ENCODE data around the gene ARL13B. TPM values are rescaled to one million over a fixed set of nuclear protein-coding genes. Genes with fewer than 3 reads are reported as not detected.
A peak's percentile ranks its signal among the peaks of the same experiment; 100 is the strongest.
"Not testable (repeated sequence)": the region's sequence is repeated elsewhere in the genome, so short reads cannot be mapped to it uniquely, and the experiment has no call there.

Gene ARL13B
- polyA plus RNA-seq (2011; rRNA removed) (4.4 and 6.3 TPM in 2 replicates), polyA minus RNA-seq (2011; rRNA and poly(A)+ RNA removed) (2.7 and 2.9 TPM in 2 replicates)

DNA sequence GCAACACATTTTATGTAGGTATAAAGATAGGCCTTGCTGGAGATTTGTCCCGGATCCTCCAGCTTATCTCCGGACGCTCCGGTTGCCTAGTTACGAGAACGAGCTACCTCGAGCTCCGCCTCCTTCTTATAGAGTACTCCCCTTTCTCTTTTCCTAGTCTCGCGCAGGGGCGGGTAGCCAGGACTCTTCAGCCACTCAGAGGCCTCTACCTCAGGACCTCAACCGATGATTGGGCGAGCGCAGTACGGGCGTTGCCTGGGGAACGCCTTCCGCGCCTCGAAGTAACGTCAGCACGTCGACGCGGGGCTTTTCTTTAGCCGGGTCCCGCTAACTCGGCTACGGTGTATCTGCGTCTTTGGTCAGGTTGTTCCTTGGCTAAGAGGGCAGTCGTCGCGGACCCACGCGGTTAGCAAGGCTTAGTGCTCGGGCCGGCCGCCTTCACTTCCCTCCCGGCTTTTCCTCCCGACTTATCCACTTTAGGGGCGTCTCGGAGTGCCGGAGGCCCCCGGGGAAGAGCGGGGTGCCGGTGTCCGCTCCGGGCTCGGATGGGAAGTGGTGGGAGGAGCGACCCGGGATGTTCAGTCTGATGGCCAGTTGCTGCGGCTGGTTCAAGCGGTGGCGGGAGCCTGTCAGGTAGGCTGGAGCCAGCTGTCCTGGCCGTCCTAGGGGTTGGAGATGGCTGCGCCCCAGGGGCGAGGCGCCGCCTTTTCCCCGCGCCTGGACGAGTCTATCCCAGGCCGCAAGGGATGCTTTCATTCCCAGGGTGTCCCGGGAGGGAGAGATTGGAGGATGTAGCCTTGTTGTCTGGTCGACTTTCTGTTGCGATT is at the start of gene ARL13B:
Gene ARL13B, plus strand, starts transcription at position 306 of the 827 bp plus-strand sequence. Its CDS starts 269 bp downstream, at position 575.
- Histone ChIP-seq H3K27ac (ENCODE audit: low read depth, low read length) (peak within 1 kb of the TSS; percentile 97), H3K9me3 (ENCODE audit: control insufficient read depth, insufficient read depth, low read length) (no peaks in the 10 kb centered on the region; the same call in 1 of the 2 replicates), H3K27me3 (ENCODE audit: control insufficient read depth, insufficient read depth, low read length) (no peaks in the 10 kb centered on the region), H3K4me3 (ENCODE audit: low read depth, low read length) (peak within 1 kb of the TSS; percentile 86)
- peak; percentile 93 for DNase-seq (ENCODE audit: low read depth, low spot score)
- POLR2A ChIA-PET = interaction anchor here (0.8 to 1.0 kb wide), 2 partner anchors 8 to 83 kb away, joined by 7 to 12 read pairs; partner anchors contain the start of genes DHFR2 and NSUN3
- CTCF ChIA-PET = interaction anchor here (1.0 to 1.5 kb wide), 2 partner anchors 25 to 90 kb away, joined by 5 to 6 read pairs; no protein-coding TSS in a partner anchor
- no peak for TF ChIP-seq CTCF (IDR thresholded peaks at IDR 0.05; ENCODE audit: low read depth, low read length)

DNA sequence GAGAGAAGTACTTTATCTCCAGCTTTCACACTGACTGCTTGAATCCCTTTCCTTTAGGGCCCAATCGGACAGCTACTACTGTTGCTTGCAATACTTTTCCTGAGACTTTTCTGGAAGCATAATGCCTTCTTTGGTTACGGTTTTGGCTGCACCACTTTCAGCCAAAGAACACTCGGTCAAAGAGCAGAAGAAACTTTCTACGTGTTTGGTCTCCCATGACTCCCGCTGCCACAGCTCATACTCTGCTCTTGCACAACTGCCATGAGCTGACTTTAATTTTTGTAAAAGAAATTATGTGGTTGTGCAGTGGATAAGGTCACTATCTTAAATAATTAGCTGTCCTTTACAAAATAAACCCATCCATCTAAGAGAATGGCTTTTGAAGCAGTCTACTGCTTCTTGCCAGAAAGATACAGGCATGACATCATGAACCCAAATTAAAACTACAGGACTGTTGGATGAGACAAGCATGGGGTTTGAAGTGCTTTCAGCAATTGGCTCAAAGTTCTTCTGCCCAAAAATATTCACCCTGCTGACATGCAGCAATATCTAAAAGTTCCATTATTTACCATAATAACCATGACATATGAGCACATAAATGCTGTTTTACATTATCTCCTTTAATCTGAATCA is 48.2 kb upstream of the ARL13B start:
- H3K4me3 ChIP-seq (ENCODE audit: low read depth, low read length) = no peak overlapping the region
- H3K27me3 ChIP-seq (ENCODE audit: control insufficient read depth, insufficient read depth, low read length) = no peaks in the 10 kb centered on the region
- no peak overlapping the region for H3K27ac ChIP-seq (ENCODE audit: low read depth, low read length)
- DNase-seq (ENCODE audit: low read depth, low spot score) = no peak
- no peak for TF ChIP-seq CTCF (IDR thresholded peaks at IDR 0.05; ENCODE audit: low read depth, low read length)
- POLR2A ChIA-PET = no interaction called here
- CTCF ChIA-PET = no interaction called here
- no peaks in the 10 kb centered on the region for H3K9me3 ChIP-seq (ENCODE audit: control insufficient read depth, insufficient read depth, low read length)

GRCh38 chr3:93934366-93935046 is 45.4 kb upstream of the ARL13B start:
- DNase-seq (ENCODE audit: low read depth, low spot score) = no peak
- Histone ChIP-seq H3K27ac (ENCODE audit: low read depth, low read length) (no peak overlapping the region), H3K9me3 (ENCODE audit: control insufficient read depth, insufficient read depth, low read length) (no peaks in the 10 kb centered on the region), H3K27me3 (ENCODE audit: control insufficient read depth, insufficient read depth, low read length) (no peaks in the 10 kb centered on the region), H3K4me3 (ENCODE audit: low read depth, low read length) (no peak overlapping the region)
- no peak for TF ChIP-seq CTCF (IDR thresholded peaks at IDR 0.05; ENCODE audit: low read depth, low read length)
- CTCF ChIA-PET = no interaction called here
- POLR2A ChIA-PET = no interaction called here

DNA sequence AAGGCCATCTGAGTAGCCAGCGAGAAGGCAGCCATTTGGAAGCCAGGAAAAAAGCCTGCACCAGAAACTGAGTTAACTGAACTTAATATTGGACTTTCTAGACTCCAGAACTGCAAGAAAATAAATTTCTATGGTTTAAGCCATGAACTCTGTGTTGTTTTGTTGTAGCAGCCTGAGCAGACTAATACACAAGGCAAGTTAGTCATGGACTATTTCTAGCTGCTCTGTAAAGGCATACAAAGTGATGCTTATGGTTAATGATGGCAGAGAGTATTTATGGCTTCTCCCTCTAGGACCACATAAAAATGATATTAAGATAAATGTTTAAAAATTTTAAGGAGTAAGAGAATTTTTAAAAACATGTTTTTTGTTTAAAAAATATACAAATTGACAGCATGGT is 43.4 kb upstream of the ARL13B start:
- CTCF ChIA-PET = no interaction called here

GRCh38 chr3:93937485-93937884 is 42.5 kb upstream of the ARL13B start:
- CTCF ChIA-PET; H3K9me3 ChIP-seq (ENCODE audit: control insufficient read depth, insufficient read depth, low read length); POLR2A ChIA-PET: not testable (repeated sequence)

More for the DNA sequence above, 43.4 kb upstream of the ARL13B start:
- H3K27ac ChIP-seq (ENCODE audit: low read depth, low read length) = no peak overlapping the region
- no peak for DNase-seq (ENCODE audit: low read depth, low spot score)
- H3K9me3 ChIP-seq (ENCODE audit: control insufficient read depth, insufficient read depth, low read length) = no peaks in the 10 kb centered on the region
- no peak overlapping the region for H3K4me3 ChIP-seq (ENCODE audit: low read depth, low read length)
- no peak for TF ChIP-seq CTCF (IDR thresholded peaks at IDR 0.05; ENCODE audit: low read depth, low read length)
- H3K27me3 ChIP-seq (ENCODE audit: control insufficient read depth, insufficient read depth, low read length) = no peaks in the 10 kb centered on the region
- POLR2A ChIA-PET = no interaction called here

DNA sequence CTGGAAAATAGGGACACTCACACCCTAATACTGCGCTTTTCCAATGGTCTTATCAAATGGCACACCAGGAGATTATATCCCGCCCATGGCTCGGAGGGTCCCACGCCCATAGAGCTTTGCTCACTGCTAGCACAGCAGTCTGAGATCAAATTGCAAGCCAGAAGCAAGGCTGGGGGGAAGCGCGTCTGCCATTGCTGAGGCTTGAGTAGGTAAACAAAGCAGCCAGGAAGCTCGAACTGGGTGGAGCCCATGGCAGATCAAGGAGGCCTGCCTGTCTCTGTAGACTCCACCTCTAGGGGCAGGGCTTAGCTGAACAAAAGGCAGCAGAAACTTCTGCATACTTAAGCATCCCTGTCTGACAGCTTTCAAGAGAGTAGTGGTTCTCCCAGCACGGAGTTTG is 30.0 kb upstream of the ARL13B start:
- CTCF ChIA-PET; POLR2A ChIA-PET; H3K27me3 ChIP-seq (ENCODE audit: control insufficient read depth, insufficient read depth, low read length); H3K9me3 ChIP-seq (ENCODE audit: control insufficient read depth, insufficient read depth, low read length); H3K27ac ChIP-seq (ENCODE audit: low read depth, low read length); H3K4me3 ChIP-seq (ENCODE audit: low read depth, low read length); DNase-seq (ENCODE audit: low read depth, low spot score): not testable (repeated sequence)

More at GRCh38 chr3:93937485-93937884, 42.5 kb upstream of the ARL13B start:
- DNase-seq (ENCODE audit: low read depth, low spot score); H3K27me3 ChIP-seq (ENCODE audit: control insufficient read depth, insufficient read depth, low read length); H3K27ac ChIP-seq (ENCODE audit: low read depth, low read length); H3K4me3 ChIP-seq (ENCODE audit: low read depth, low read length): not testable (repeated sequence)

Measured in AG04450 (cell line).